GM12892 (cell line): ENCODE data around the gene FLT4.

Experiments used
- POLR2A ChIP-seq: IDR thresholded peaks from 2 replicates; pipeline ENCODE4 v1.6.1; 2011; ENCODE audit warnings: low read depth, low read length, control low read depth
- POLR2AphosphoS5 ChIP-seq: IDR thresholded peaks from 2 replicates; pipeline ENCODE4 v1.6.1; 2011; ENCODE audit warnings: low read depth, low read length, control low read depth

GRCh38 chr5:180642779-180643178 is 6.6 kb downstream of the FLT4 start:
- TF ChIP-seq POLR2A (no peak), POLR2AphosphoS5 (no peak)
